ENCODE data around the gene STS.
"Not testable (repeated sequence)": the region's sequence is repeated elsewhere in the genome, so short reads cannot be mapped to it uniquely, and the experiment has no call there.

The STS gene

DNA sequence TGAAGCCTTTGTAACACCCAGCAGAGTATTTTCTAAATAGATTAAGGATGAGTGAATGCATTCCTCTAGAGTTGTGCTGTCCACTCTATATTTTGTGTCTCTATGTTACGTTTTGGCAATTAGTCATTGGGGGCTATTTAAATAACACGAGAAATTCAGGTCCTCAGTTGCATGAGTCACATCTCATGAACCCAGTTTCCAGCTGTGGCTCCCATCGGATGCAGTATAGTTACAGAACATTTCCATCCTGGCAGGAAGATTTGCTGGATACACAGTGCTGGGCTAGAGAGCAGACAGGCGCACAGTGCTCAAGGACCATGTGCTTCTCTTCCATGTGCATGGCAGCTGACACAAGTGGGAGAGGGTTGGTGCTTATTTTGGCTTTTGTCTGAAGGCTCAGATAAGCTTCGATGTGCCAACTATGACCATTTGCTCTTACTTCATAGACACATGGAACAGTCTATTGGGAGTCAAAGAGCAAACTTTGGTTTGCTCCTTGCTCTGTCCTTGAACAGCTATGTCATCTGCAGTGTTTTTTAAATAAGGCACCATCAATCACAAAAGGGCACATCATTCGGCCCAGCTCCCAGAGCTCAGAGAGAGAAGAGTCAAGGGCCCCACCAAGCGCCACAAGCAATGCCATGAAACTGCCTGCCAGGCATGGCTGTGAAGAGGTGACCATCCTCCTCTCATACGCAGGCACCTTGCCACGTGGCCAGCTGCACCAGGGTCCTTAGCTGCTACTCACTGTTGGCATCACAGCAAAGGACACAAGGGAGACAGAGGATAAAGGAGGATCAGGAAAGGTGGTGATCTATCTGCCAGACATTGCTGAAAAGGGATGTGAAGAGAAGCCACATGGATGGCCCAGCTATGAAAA is 8.1 kb upstream of the STS start:
- FAIRE-seq: no peak

DNA sequence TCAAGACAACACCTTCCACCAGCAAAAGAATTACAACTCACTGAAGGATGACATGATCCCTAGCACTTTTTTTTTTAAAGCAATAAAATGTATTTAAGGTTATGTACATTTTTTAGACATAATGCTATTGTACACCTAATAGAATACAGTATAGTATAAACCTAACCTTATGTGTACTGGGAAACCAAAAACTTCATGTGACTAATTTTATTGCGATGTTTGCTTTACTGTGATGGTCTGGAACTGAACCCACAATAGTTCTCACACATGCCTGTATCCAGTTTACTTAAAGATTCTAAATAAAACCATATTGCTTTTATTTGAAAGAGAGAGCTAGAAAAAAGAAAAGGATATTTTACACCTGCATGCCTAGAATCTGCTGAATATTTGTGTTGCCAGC is 4.4 kb upstream of the STS start:
- FAIRE-seq: no peak

DNA sequence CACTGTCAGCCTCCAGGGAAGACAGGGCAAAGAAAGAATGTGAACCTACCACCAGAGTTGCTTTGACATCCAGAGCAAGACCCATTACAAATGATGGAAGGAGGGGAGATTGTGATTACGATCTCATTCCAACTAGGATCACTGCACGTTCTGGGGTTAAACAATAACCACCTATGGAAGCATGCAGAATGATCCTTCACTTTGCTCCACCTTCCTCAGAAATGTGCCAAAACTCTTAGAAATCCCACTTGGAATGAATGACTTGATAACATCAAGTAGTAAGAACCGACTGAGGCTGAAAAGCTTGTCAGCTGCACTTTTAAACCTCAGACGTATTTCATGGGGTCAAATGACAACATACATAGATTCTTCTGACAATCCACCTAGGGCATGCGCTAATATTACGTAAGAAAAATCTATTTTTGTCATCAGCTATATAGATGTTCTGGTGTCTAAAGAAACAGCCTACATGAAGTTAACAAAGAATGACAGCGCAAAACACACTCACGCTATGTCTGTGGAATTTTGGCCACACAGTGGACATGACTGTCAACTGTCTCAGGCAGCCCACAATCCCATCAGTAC is 3.5 kb upstream of the STS start:
- FAIRE-seq: no peak

- FAIRE-seq: no peak
Measured at GRCh38 chrX:7145454-7145853, 2.1 kb upstream of the STS start.

DNA sequence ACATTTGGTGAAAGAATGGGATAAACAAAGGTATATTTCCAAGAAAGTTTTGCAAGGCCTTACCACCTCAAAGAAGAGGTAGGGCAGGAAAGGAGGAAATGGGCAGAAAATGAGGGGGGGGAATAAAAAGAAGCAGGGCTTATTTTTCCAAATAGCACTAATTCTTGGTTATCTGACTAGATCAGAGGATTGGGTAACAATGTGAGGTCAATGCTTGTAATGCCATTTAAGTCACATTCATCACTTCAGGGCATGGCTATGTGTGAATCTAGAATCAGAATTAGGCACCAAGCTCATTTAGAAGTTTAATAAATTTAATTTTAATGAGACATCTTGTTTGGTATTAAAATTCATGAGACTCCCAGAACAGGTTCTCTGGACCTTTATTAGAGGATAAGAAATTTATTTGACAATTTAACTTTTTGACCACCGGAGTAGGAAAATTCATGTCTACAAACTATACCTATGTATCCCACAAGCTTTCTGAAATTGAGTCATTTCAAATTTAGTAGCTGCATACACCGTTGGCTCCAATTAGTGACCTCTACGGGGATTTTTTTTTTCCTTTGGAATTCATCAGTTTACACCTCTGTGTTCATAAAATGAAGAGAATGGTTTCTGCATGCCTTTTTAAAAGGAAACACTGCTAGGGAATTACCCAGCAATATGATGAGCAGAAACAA is 1.4 kb upstream of the STS start:
- FAIRE-seq: no peak

- FAIRE-seq: no peak
Measured at GRCh38 chrX:7146703-7147412, 654 bp upstream of the STS start.

- FAIRE-seq: no peak
Measured at GRCh38 chrX:7147978-7148854, 704 bp downstream of the STS start, which contains the start of gene PUDP. TSS of gene PUDP (minus strand) at chrX:7148153. CDS start at chrX:7148113, 40 bp downstream.

- no peak for FAIRE-seq
Measured at GRCh38 chrX:7149411-7149810, 1.9 kb downstream of the STS start.

DNA sequence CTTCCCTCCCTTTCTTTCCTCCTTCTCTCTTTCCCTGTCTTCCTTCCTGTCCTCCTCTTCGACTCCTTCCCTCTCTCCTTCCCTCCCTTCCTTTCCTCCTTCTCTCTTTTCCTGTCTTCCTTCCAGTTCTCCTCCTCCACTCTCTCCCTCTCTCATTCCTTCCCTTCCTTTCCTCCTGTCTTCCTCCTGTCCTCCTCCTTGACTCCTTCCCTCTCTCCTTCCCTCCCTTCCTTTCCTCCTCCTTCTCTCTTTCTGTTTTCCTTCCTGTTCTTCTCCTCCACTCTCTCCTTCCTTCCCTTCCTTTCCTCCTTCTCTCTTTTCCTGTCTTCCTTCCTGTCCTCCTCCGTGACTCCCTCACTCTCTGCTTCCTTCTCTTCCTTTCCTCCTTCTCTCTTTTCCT is 5.7 kb downstream of the STS start:
- FAIRE-seq: no peak

- no peak for FAIRE-seq
Measured at GRCh38 chrX:7154041-7154597, 6.6 kb downstream of the STS start.

DNA sequence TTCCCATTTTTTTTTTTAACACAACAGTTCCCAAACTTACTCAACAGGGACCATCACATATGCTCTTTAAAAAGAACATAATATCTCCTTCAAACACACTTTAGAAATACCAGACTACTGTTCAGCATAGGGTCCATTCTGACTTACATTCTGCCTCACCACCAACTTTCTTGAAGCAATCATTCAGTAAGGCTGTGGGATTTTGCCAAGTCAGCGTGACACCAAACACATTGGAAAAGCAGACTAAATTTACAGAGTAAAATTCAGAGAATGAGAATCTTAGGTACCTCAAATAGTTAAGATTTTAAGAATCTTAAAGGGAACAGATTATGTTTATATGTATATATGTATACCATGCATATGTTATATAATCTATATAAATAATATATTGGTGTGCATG is 7.7 kb downstream of the STS start:
- no peak for FAIRE-seq

DNA sequence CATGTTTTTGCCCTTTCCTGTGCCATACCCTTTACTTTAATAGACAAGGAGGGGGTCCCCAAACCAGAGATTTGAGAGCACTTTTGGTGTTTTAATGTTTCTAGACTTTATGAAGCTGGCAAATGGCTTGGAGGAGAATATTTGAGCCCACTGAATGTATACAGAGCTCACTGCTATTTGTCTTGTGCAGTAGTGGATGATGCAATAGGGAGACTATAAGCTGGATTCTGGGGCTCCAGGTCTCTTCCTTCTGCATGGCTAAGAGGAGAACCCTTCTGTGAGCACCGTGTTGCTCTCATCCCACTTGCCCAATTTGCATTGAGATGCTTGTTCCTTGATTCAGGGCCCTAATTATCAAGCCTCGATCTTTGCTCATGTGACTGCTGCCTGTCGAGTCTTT is 9.4 kb downstream of the STS start:
- no peak for FAIRE-seq

- FAIRE-seq: no peak
Measured at GRCh38 chrX:7158468-7158990, 11.0 kb downstream of the STS start.

DNA sequence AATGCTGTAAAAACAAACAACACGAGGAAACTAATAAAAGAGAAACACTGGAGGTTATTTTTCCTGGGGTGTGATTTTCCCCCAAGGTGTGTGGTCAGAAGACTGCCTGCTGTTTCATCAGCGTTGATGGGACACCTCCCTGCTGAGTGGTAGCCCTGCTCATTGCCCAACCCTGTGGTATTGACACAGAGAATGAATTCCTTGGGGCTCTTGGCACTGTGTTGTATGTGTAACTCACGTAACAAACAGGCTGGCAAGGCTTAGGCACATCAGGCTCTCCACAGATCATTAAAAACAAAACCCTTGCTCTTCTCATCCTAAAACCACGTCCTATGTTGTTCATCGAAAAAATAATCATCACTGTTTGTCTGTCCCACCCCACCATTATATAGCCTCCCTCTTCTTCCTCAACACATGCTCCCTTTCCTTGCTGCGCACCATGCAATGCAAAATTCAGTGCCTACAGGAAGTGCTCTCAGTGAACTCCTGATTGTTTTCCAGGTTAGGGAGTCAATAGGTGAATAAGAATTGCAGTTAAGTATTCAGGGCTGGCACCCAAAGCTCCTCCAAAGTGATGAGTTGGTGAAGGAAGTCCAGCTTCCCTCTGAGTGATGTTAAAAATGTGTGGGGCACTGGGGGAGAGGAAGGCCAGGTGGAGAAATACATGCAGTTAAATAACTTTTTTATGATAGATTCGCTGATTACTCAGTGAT is 11.8 kb downstream of the STS start:
- FAIRE-seq: no peak

GRCh38 chrX:7163146-7163677 is 15.7 kb downstream of the STS start:
- no peak for FAIRE-seq

DNA sequence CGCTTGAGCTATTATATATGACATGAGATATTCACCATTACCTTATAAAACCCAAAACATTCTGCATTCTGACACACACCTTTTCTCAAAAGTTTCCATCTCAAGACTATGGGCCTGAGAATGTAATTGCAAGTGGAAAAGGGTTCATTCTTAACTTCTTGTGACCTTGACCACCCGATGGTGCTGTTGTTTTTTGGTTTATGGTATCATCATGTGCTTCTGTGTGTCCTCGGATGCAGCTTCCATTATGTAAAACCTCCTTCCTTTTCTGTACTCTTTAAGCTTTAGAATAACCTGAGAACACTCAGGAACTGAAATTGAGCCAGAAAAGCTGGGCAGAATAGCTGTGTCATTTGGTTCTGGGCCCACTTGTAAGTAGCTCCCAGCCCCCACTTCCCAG is 16.7 kb downstream of the STS start:
- FAIRE-seq: no peak

GRCh38 chrX:7168371-7168770 is 20.9 kb downstream of the STS start:
- no peak for FAIRE-seq

- no peak for FAIRE-seq
Measured at GRCh38 chrX:7169627-7170026, 22.1 kb downstream of the STS start.

DNA sequence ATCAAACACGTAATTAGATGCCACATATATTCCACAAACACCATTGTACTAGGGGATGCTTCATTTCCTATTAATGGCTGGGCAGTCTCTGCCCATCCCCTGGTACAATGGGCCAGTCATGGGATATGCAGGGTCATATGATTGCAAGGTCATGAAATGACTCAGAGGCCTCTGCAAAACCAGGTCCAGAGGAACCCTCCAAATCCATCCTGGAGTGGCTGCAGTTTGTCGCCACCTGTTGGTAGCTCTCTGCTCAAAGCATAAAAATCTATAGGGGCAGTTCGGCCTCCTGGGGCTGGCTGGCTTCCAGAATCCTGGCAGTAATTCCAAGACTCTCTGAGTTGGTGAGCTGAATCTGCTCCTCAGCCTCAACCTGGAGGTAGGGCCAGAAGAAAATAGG is 23.4 kb downstream of the STS start:
- no peak for FAIRE-seq

DNA sequence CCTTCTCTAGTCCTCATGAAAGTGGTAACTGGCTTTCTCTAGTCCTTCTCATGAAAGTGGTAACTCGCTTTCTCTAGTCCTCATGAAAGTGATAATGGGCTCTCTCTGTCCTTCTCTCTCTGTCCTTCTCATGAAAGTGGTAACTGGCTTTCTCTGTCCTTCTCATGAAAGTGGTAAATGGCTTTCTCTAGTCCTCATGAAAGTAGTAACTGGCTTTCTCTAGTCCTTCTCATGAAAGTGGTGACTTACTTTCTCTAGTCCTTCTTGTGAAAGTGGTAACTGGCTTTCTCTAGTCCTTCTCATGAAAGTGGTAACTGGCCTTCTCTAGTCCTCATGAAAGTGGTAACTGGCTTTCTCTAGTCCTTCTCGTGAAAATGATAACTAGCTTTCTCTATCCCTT is 31.3 kb downstream of the STS start:
- not testable (repeated sequence) for FAIRE-seq

DNA sequence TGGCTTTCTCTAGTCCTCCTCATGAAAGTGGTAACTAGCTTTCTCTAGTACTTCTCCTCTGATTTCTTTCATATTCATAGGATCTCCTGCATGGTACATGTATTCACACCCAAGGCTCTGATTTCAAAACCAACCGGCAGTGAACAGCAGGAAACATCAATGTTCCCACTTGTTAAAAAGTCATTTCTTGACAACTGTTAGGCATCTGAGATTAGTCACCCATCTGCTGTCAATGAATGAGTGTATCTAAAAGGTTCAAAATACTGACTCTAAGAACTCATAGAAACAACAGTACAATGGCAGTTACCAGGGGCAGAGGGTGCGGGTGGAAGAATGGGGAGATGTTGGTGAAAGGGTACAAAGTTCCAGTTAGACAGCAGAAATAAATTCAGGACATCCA is 31.9 kb downstream of the STS start:
- FAIRE-seq: no peak
